ENCODE data around the gene MGST3. TPM values are rescaled to one million over a fixed set of nuclear protein-coding genes. Genes with fewer than 3 reads are reported as not detected.
"Not testable (repeated sequence)": the region's sequence is repeated elsewhere in the genome, so short reads cannot be mapped to it uniquely, and the experiment has no call there.

MGST3 gene
- total RNA-seq, 1 donor from 2014 or later = 103 TPM

DNA sequence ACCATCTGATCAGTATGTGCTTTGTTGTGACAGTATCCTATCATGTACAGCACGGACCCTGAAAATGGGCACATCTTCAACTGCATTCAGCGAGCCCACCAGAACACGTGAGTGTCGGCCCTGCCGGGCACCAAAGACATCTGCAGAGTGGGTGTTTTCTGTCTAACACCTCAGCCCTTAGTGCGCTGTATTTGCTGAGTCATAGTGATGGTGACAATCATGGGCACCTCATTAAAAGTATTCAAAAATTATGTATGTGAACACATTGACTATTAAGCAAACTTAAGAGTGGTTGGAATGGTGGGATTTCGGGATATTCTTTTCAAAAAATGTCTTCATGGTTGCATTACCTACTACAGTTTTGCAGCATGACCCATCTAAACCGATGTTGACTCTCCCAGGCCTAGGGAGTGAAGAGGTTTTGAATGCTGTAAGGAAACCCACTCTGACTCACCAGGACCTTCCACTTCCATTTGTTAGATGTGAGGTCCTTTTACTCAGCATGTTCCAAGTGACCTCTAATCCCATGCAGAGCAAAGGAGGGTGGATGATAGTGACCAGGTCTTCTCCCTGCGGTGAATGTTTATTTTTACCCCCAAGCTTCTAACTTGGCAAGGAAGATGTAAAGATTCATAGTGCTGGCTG is 20.1 kb downstream of the MGST3 start:
- no peak for DNase-seq (ENCODE audit: low read depth)

DNA sequence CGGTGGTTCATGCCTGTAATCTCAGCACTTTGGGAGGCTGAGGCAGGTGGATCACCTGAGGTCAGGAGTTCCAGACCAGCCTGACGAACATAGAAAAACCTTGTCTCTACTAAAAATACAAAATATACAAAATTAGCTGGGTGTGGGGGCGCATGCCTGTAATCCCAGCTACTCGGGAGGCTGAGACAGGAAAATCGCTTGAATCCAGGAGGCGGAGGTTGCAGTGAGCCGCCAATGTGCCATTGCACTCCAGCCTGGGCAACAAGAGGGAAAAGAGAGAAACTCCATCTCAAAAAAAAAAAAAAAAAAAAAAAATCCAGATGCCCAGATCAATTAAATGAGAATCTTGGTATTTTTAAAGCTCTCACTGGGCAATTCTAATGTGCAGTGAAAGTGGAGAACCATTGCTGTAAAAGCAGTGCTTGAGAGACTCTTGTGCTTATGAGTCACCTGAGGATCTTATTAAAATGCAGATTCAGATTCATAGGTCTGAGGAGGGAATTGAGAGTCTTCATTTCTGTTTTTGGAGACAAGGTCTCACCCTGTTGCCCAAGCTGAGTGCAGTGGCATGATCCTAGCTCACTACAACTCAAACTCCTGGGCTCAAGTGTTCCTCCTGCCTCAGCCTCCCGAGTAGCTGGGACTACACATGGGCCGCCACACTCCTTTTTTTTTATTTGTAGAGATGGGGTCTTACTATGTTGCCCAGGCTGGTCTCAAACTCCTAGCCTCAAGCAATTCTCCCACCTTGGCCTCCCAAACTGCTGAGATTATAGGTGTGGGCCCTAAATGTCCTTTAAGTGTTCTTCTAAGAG is 27.9 kb downstream of the MGST3 start:
- DNase-seq (ENCODE audit: low read depth) = not testable (repeated sequence)

DNA sequence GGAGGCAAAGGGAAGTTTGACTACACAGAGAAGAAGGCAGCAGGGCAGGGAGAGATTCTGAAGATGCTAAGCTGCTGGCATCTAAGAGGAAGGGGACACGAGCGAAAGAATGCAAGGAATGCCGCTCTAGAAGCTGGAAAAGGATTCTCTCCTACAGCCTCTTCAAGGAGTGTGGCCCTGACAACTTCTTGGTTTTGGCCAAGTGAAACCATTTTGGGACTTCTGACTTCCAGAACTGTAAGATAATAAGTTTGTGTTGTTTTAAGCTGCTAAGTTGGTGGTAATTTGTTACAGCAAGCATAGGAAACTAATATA is 28.5 kb downstream of the MGST3 start:
- no peak for DNase-seq (ENCODE audit: low read depth)

DNA sequence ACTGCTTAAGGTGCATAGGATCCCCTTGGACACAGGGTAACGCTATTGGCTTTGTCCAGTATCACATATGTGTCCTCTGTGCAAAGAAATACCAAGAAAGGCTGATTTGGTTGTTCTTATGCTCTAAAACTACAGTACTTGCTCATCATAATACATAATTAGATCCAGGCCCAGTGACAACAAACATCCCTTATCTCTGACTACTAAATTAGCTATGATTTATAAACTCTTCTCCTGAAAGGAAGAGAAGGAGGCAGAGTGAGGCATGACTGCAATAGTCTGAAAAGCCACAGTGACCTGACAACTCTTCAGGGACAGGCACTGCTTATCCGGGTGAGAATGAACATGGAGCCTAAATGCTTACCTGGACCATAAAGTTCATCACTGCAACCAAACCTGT is 30.7 kb downstream of the MGST3 start:
- no peak for DNase-seq (ENCODE audit: low read depth)

DNA sequence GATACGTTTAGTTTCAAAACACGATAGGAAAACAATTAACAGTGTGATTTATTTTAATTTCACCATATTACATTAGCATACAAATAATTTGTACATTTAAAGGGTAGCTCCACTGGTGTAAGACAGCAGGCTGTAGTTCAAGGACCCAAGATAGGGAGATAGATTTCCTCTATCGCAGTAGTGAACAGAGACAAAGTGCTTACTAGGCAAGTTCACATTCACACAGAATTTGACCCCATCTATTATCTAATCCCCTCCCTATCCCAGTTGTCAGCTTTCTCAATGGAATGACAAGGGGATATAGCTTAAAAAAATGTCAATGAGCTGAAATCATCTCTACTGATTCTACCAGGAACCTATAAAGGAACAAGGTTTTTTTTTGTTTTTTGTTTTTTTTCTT is 31.2 kb downstream of the MGST3 start:
- DNase-seq (ENCODE audit: low read depth) = no peak

DNA sequence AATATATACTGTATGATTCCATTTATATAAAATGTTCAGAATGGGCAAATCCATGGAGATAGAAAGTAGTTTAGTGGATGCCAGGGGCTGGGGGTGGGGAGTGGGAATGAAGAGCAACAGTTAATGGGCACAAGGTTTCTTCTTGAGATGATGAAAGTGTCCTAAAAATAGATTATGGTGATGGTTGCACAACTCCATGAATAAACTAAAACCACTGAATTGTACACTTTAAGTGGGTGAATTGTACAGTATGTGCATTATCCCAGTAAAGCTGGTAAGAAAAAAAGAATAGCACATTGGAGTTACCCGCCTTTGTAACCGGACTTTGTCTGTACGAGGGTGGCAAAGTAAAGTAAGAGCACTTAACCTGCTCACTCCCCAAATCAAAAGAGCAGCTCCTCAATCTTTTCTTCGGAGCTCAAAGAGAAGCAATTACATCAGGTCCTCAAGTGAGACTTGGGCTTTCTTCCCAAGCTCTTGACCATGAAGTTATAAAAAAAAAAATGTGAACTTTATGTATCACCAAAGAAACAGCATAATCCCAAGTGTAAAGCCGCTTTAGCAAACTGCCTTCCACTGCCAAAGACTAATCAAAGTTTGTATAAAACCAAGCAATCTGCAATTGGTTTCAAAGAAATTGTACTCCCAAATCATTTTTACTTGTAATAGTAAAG is 35.3 kb downstream of the MGST3 start:
- DNase-seq (ENCODE audit: low read depth) = peak; percentile 21

DNA sequence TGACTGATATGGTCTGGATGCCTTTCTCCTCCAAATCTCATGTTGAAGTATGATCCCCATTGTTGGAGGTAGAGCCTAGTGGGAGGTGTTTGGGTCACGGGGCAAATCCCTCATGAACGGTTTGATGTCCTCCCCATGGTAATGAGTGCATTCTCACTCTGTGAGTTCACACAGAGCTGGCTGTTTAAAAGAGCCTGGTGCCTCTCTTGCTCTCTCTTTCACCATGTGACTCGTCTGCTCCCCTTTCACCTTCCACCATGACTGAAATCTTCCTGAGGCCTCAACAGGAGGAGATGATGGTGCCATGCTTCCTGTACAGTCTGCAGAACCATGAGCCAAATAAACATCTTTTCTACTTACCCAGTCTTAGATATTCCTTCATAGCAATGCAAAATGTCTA is 37.1 kb downstream of the MGST3 start:
- DNase-seq (ENCODE audit: low read depth) = no peak

DNA sequence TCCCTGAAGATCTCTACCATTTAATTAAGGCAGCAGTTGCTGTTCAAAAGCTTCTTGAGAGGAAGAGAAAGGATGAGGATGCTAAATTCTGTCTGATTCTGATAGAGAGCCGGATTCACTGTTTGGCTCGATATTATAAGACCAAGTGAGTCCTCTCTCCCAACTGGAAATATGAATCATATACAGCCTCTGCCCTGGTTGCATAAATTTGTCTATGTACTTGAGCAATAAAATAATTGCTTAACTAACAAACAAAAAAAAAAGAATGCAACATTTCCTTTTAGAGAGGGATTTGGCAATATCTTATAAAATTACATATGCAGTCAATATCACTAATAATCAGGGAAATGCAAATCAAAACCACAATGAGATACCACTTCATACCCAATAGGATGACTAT is 40.5 kb downstream of the MGST3 start:
- no peak for DNase-seq (ENCODE audit: low read depth)

DNA sequence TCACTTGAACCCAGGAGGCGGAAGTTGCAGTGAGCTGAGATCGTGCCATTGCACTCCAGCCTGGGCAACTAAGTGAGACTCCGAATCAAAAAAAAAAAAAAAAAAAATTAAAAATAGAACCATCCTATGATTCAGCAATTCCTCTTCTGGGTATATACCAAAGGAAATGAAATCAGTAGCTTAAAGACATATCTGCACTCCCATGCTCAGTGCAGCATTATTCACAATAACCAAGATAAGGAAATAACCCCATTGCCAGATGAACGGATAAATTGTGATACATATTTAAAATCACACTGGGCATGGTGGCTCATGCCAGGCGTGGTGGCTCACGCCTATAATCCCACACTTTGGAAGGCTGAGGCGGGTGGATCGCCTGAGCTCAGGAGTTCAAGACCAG is 43.6 kb downstream of the MGST3 start:
- no peak for DNase-seq (ENCODE audit: low read depth)

DNA sequence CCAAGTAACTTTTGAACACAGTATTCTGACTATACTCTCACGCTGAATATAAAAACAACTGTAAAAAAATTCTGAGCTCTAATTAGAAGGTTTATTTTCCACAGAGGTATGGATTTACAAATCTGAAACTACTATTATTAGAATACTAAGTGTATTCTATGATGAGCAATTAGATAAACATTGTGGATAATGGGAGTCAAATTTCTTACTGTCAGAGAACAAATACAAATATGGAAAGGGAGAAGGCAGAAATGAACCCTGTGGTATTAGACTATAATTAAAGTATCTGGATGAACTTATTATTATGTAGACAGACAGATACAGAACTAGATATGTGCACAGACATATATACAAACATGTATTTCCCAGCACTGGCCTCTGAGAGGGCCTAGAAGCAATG is 44.8 kb downstream of the MGST3 start:
- DNase-seq (ENCODE audit: low read depth) = peak; percentile 9

DNA sequence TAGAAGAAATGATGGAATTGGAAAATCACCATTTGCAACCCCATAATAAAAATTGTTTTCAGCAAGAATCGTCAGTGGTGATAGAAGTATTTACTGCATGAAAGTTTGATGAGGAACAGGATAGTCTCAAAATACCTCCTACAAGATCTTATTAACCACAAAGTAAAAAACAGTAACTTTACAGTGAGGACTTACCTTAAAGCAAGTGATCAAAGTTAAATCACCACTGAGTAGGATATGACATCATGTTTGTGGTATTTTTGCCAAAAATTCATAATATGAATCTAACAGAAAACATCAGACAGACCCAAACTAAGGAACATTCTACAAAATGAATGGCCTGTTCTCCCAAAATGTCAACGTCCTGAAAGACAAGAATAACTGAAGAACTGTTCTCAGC is 47.5 kb downstream of the MGST3 start:
- DNase-seq (ENCODE audit: low read depth) = no peak

DNA sequence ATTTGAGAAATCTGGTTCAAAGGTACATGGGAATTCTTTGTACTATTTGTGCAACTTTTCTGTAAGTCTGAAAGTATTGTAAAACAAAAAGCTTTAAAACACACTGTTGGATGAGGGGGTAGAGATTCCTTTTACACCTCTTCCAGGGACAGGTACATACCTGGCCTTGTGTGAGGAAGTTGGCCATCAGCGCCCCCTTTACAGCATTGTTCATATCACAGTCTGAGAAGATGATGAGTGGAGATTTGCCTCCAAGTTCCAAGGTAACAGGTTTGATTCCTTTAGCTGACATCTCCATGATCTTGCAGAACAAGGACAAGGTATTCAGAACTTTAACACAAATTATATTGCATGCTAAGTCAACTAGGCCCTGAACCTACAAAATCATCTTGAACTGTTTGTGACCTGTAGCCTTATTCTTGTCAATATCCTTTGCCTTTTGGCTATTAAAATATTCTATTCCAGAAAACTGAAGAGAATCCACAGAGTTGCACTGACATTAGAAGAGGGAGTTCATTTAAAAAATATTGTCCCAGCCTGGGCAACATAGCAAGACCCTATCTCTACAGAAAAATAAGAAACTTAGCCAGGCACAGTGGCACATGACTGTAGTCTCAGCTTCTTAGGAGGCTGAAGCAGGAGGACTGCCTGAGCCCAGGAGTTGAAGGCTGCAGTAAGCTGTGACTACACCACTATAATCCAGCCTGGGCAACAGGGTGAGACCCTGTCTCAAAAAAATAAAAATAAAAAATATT is 48.4 kb downstream of the MGST3 start:
- DNase-seq (ENCODE audit: low read depth) = no peak

DNA sequence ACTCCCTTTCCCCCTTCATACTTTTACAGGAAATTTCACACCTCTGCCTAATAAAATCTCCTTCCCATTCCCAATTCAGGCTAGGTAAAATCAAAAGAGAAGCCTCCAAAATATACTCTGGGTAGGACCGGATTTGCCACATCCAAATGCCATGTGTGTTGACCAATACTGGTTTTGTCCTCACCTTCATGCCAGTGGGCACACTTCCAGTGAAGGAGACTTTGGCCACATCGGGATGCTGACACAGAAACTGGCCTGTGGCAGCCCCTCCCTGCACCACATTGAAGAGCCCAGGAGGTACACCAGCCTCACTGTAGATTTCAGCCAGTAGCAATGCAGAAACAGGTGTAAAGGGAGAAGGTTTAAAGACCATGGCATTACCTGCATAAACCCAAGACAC is 49.3 kb downstream of the MGST3 start:
- DNase-seq (ENCODE audit: low read depth) = no peak

DNA sequence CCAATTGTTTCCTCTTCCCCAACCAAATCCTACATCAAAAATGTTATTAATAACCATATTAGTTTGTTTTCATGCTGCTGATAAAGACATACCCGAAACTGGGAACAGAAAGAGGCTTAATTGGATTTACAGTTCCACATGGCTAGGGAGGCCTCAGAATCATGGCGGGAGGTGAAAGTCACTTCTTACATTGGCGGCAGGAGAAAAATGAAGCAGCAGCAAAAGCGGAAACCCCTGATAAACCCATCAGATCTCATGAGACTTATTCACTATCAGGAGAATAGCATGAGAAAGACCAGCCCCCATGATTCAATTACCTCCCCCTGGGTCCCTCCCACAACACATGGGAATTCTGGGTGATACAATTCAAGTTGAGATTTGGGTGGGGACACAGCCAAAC is 49.7 kb downstream of the MGST3 start:
- DNase-seq (ENCODE audit: low read depth) = not testable (repeated sequence)

DNA sequence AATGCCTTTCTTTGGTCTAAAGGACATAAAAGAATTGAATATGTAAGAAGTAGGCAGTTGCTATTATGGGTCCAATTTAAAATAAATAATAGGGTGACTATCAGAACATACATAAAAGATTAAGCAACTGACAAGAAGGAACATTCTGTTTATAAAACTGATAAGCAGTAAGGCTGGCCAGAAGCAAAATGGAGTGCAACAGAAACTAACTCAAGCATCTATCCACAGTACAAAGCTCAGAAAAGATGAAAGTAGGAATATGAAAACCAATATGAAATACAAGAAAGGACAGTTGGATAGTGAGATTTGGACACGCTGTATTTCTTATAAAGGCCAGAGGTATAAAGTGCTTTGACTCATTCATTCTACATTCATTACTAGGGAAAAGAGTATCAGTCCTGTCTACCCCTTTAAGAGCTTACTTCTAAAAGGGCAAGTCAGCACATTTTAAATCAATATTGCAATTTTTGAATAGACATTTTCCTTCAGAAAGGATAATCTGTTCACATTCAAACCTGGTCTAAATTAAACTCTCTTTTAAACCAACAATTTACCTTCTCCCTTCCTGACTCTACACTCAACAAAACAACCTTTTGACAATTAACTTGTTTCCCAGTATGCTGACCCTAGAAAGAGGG is 52.9 kb downstream of the MGST3 start:
- DNase-seq (ENCODE audit: low read depth) = no peak

DNA sequence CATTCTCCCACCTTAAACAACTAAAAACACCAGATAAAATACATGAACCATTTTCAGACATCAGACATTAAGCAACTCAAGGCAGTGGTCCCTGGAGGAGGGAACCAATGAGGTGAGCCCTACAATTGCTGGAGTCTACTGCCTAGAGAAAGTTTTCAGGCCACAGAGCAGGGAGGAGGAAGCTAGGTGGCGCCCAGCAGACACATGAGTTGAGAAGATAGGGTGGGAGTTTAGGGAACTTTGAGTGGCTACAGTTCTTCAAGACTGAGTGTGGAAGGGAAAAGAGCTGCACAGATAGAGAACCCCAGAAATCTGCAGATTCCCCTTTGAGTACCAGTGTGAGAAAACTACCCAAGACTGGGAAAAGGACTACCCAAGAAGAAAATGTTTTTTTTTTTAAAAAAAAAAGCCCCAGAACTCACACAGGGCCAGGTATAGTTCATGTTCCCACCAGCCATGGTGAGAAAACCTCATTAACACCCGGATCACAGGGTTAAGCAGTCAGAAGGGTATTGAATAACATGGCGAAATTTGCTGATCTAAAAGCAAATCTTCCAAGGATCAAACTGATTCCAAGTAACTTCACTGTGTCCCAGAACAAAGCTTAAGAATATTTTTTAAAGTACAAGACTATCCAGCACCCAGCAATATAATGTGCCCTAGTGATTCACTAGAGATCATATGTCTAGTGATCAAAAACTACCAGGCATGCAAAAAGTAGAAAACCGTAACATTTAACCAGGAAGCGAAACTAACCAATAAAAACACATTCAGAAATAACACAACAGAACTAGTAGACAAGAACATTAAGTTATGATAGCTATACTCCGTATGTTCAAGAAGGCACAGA is 55.3 kb downstream of the MGST3 start:
- no peak for DNase-seq (ENCODE audit: low read depth)

DNA sequence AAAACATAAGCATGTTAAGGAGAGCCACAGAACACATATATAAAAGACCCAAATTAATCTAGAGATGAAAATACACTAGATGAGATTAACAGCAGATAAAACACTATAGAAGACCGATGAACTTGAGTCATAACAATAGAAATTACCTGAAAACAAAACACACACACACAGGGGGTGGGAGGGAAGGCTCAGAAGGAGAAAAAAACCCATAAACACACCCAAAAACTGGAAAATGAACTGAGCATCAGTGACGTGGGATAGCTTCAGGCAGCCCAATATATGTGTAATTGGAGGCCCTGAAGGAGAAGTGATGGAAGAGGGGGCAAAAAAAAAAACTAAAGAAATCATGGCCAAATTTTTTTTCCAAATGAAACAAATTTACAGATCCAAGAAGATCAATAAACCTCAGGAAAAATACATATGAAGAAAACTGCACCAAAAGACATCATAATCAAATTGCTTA is 56.0 kb downstream of the MGST3 start:
- no peak for DNase-seq (ENCODE audit: low read depth)

DNA sequence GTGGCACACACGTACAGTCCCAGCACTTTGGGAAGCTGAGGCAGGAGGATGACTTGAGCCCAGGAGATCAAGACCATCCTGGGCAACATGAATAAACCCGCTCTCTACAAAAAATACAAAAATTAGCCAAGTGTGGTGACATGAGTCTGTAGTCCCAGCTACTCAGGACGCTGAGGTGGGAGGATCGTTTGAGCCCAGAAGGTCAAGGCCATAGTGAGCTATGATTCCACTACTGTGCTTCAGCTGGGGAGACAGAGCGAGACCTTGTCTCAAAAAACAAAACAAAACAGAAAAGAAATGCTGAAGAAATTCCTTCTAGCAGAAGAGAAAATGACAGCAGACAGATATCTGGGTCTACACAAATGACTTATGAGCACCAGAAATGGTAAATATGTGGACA is 57.0 kb downstream of the MGST3 start:
- no peak for DNase-seq (ENCODE audit: low read depth)

DNA sequence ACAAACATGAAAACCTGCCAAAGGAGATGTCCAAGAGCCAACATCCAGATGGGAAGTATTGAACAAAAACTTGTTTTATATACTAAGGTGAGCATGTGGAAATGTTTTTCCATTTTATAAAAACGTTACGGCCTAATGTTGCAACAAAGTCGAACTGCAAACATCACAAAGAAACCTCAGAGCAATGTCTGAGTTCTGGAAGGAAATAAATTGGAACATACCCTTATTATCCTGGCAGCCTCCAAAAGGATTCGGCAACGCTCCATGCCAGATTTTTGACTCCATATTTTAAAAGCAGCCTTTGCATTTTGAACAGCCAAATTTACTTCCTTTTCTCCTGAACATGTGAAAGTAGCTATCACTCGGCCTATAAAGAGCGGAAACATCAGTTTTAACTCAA is 64.0 kb downstream of the MGST3 start:
- no peak for DNase-seq (ENCODE audit: low read depth)

DNA sequence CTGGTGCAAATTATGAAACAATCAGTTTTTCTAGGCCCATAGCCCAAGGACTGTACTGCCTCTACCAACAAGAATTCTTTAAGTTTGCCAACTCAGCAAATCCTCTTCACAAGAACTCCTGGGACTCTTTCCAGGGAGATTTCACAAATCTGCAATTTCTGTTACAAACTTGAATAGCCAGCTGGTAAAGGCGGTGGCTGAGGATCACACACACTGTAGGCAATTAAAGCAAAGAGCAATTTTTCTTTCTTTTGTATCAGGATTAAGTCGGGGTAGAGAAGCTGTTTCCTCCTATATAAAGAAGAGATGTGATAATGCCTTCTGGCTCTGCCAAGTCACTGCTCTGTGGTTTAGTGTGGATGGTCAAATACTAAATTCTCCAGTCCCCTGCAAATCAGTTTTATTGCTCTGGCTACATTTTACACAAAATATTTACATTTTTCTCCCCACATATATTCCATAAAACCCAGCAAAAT is 65.6 kb downstream of the MGST3 start:
- DNase-seq (ENCODE audit: low read depth) = peak; percentile 81

Data from myocyte (in vitro differentiated cells).